GM23338 (cell line): ENCODE measurements around the gene SYTL1. TPM values are rescaled to one million over a fixed set of nuclear protein-coding genes. Genes with fewer than 3 reads are reported as not detected.

ENCODE experiments used
- ATAC-seq: fragments of 200-7000 bp; cut with Tn5 transposase; 3 replicates; pipeline ENCODE4 v1.9.1; 2020
- DNase-seq: peaks from one replicate; pipeline ENCODE4 v3.0.0-alpha.2; 2015; ENCODE audit warnings: low spot score
- H2AFZ ChIP-seq: fragments of 200-600 bp; sonication (generic); 2 replicates; pipeline ENCODE4 v1.8.0; 2016; ENCODE audit warnings: antibody characterized with exemption, mild to moderate bottlenecking, moderate library complexity
- H3F3A ChIP-seq: fragments of 200-600 bp; sonication (generic); replicated peaks from 2 replicates; pipeline ENCODE4 v1.8.0; 2017; ENCODE audit warnings: antibody characterized with exemption, mixed run types, low read depth
- H3K27ac ChIP-seq: fragments of 200-600 bp; sonication (generic); 2 replicates; pipeline ENCODE4 v1.6.1; 2016; ENCODE audit warnings: low read depth
- H3K27me3 ChIP-seq: fragments of 200-600 bp; sonication (generic); 2 replicates; pipeline ENCODE4 v1.8.0; 2016; ENCODE audit warnings: mild to moderate bottlenecking, mixed run types, moderate library complexity; ENCODE audit not compliant: insufficient read depth
- H3K36me3 ChIP-seq: fragments of 200-600 bp; sonication (generic); 2 replicates; pipeline ENCODE4 v1.8.0; 2016; ENCODE audit warnings: mild to moderate bottlenecking; ENCODE audit not compliant: insufficient read depth
- H3K4me1 ChIP-seq: fragments of 200-600 bp; sonication (generic); 2 replicates; pipeline ENCODE4 v1.8.0; 2016; ENCODE audit warnings: mild to moderate bottlenecking, moderate library complexity; ENCODE audit not compliant: insufficient read depth
- H3K4me2 ChIP-seq: fragments of 200-600 bp; sonication (generic); 2 replicates; pipeline ENCODE4 v1.7.1; 2017; ENCODE audit warnings: mixed run types
- H3K4me3 ChIP-seq: fragments of 200-600 bp; sonication (generic); 2 replicates; pipeline ENCODE4 v1.6.1; 2016; ENCODE audit warnings: mixed run types
- H3K79me2 ChIP-seq: fragments of 200-600 bp; sonication (generic); replicated peaks from 2 replicates; pipeline ENCODE4 v1.8.0; 2017; ENCODE audit warnings: mild to moderate bottlenecking; ENCODE audit not compliant: insufficient read depth
- H3K9me2 ChIP-seq: fragments of 200-600 bp; sonication (generic); 2 replicates; pipeline ENCODE4 v1.8.0; 2017; ENCODE audit not compliant: insufficient read depth
- H4K20me1 ChIP-seq: fragments of 200-600 bp; sonication (generic); replicated peaks from 2 replicates; pipeline ENCODE4 v1.8.0; 2017; ENCODE audit warnings: mild to moderate bottlenecking; ENCODE audit not compliant: insufficient read depth
- H3K27ac Mint-ChIP-seq: 2 replicates; pipeline ENCODE4 v1.8.0; 2020; ENCODE audit warnings: inconsistent platforms, mild to moderate bottlenecking, moderate library complexity, mixed read lengths
- H3K27me3 Mint-ChIP-seq: 3 replicates; pipeline ENCODE4 v1.8.0; 2022; ENCODE audit warnings: low read depth, mild to moderate bottlenecking, moderate library complexity, mixed read lengths, inconsistent platforms; ENCODE audit not compliant: insufficient read depth, poor library complexity
- H3K36me3 Mint-ChIP-seq: 3 replicates; pipeline ENCODE4 v1.8.0; 2021; ENCODE audit warnings: low read depth, mild to moderate bottlenecking, inconsistent platforms, moderate library complexity, mixed read lengths
- H3K4me1 Mint-ChIP-seq: 3 replicates; pipeline ENCODE4 v1.8.0; 2020; ENCODE audit warnings: mild to moderate bottlenecking, inconsistent platforms, mixed read lengths
- H3K4me3 Mint-ChIP-seq: 3 replicates; pipeline ENCODE4 v1.8.0; 2021; ENCODE audit warnings: moderate library complexity, mild to moderate bottlenecking, inconsistent platforms, mixed read lengths
- H3K9me3 Mint-ChIP-seq: 3 replicates; pipeline ENCODE4 v1.8.0; 2020; ENCODE audit warnings: moderate library complexity, mild to moderate bottlenecking, inconsistent platforms, mixed read lengths
- CREB1 ChIP-seq: fragments of 250-450 bp; sonication (Bioruptor Pico); IDR thresholded peaks from 2 replicates; pipeline ENCODE4 v1.5.0; 2020; ENCODE audit warnings: low read depth, mild to moderate bottlenecking, moderate library complexity
- JUNB ChIP-seq: IDR thresholded peaks from one replicate; pipeline ENCODE4 v1.6.1; 2016; ENCODE audit warnings: antibody characterized with exemption; ENCODE audit not compliant: unreplicated experiment
- POLR2AphosphoS5 ChIP-seq: IDR thresholded peaks from 2 replicates; pipeline ENCODE4 v1.6.1; 2016; ENCODE audit warnings: antibody characterized with exemption, low read depth
- STAT1 ChIP-seq: IDR thresholded peaks from one replicate; pipeline ENCODE4 v1.6.1; 2016; ENCODE audit warnings: antibody characterized with exemption; ENCODE audit not compliant: unreplicated experiment
- ZNF114 ChIP-seq: fragments of 250-450 bp; sonication (Bioruptor Pico); IDR thresholded peaks from 2 replicates; pipeline ENCODE4 v1.5.0; 2020; ENCODE audit warnings: mild to moderate bottlenecking, moderate library complexity
- ZNF331 ChIP-seq: fragments of 250-450 bp; sonication (Bioruptor Pico); IDR thresholded peaks from 2 replicates; pipeline ENCODE4 v1.5.0; 2020; ENCODE audit warnings: low read depth, mild to moderate bottlenecking, moderate library complexity
- polyA plus RNA-seq: library from polyadenylated mRNA; unstranded; fragments of >200 nt; fragmentation: Nextera tagmentation; extraction: Ambion mirVana; gene quantifications from 2 replicates; pipeline ENCODE4 v1.2.1, GENCODE V29; 2016
- total RNA-seq: library from RNA; depleted of rRNA; stranded (reverse); fragments of >200 nt; shearing (Covaris generic); gene quantifications from 2 replicates; pipeline ENCODE4 v1.2.3, GENCODE V29; 2014
- TF ChIP-seq, protein P1 (sequence below): IDR thresholded peaks from one replicate; pipeline ENCODE4 v1.6.1; 2018; ENCODE audit warnings: antibody characterized with exemption; ENCODE audit not compliant: unreplicated experiment
- TF ChIP-seq, protein P2 (sequence below), 2 experiments: fragments of 200-600 bp in 1 of 2; sonication (generic) in 1 of 2; conservative IDR thresholded peaks; 2 replicates each; pipeline versions ENCODE4 v1.5.1 to v1.6.1; 2016 to 2017; ENCODE audit warnings: antibody characterized with exemption in 2 of 2, low read depth in 2 of 2, mild to moderate bottlenecking in 2 of 2, moderate library complexity in 1 of 2
- TF ChIP-seq, protein P3 (sequence below): fragments of 250-450 bp; sonication (Bioruptor Pico); IDR thresholded peaks from 2 replicates; pipeline ENCODE4 v1.5.0; 2020; ENCODE audit warnings: mild to moderate bottlenecking, moderate library complexity

Gene SYTL1
- total and polyA plus RNA-seq, 2 experiments from 2014 or later, result 4.9 to 12.3 TPM

DNA sequence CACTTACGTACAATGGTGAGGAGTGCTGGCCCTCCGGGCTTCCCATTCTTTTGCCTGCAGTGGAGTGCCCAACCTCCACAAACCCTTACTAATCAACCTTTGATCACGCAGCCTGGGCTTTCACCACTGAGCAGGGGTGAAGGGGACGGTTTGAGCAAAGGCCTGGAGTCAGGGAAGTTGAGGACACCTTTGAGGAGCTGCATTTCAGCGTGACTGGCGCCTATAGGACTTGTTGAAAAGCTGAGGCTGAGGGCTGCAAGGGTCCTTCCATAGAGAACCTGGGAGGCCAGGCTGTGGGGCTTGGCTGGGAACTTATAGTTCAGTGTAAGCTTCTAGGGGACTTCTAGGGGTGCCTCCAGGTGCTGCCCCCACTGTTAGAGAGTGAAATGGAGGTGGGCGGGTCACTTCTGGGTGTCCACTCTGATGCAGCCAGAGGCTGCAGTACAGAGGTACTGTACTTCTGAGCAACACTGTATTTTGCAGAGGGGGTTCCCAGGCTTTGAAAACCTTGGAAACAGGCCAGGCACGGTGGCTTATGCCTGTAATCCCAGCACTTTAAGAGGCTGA, 9.8 kb downstream of the SYTL1 start:
- Mint-ChIP-seq H3K36me3 (peaks cover 10% of the 10 kb centered on the region), H3K27me3 (peaks cover 20% of the 10 kb centered on the region), H3K9me3 (no peaks in the 10 kb centered on the region; the same call in 2 of the 3 replicates), H3K4me3 (peak overlapping the region; percentile 78), H3K4me1 (peaks cover 16% of the 10 kb centered on the region), H3K27ac (no peak overlapping the region)
- H3F3A ChIP-seq, result peaks cover 13% of the 10 kb centered on the region
- H3K4me2 ChIP-seq, result peak overlapping the region; percentile 91
- no peaks in the 10 kb centered on the region; the same call in 1 of the 2 replicates for H4K20me1 ChIP-seq
- peak overlapping the region; percentile 63 for H3K4me3 ChIP-seq
- peaks cover 7% of the 10 kb centered on the region for H3K79me2 ChIP-seq
- TF ChIP-seq STAT1 (no peak), POLR2AphosphoS5 (no peak), JUNB (no peak), ZNF114 (CRISPR knock-in tag) (no peak), ZNF331 (no peak), CREB1 (no peak)
- TF ChIP-seq, protein P1, sequence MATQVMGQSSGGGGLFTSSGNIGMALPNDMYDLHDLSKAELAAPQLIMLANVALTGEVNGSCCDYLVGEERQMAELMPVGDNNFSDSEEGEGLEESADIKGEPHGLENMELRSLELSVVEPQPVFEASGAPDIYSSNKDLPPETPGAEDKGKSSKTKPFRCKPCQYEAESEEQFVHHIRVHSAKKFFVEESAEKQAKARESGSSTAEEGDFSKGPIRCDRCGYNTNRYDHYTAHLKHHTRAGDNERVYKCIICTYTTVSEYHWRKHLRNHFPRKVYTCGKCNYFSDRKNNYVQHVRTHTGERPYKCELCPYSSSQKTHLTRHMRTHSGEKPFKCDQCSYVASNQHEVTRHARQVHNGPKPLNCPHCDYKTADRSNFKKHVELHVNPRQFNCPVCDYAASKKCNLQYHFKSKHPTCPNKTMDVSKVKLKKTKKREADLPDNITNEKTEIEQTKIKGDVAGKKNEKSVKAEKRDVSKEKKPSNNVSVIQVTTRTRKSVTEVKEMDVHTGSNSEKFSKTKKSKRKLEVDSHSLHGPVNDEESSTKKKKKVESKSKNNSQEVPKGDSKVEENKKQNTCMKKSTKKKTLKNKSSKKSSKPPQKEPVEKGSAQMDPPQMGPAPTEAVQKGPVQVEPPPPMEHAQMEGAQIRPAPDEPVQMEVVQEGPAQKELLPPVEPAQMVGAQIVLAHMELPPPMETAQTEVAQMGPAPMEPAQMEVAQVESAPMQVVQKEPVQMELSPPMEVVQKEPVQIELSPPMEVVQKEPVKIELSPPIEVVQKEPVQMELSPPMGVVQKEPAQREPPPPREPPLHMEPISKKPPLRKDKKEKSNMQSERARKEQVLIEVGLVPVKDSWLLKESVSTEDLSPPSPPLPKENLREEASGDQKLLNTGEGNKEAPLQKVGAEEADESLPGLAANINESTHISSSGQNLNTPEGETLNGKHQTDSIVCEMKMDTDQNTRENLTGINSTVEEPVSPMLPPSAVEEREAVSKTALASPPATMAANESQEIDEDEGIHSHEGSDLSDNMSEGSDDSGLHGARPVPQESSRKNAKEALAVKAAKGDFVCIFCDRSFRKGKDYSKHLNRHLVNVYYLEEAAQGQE, result no peak
- TF ChIP-seq, protein P2, sequence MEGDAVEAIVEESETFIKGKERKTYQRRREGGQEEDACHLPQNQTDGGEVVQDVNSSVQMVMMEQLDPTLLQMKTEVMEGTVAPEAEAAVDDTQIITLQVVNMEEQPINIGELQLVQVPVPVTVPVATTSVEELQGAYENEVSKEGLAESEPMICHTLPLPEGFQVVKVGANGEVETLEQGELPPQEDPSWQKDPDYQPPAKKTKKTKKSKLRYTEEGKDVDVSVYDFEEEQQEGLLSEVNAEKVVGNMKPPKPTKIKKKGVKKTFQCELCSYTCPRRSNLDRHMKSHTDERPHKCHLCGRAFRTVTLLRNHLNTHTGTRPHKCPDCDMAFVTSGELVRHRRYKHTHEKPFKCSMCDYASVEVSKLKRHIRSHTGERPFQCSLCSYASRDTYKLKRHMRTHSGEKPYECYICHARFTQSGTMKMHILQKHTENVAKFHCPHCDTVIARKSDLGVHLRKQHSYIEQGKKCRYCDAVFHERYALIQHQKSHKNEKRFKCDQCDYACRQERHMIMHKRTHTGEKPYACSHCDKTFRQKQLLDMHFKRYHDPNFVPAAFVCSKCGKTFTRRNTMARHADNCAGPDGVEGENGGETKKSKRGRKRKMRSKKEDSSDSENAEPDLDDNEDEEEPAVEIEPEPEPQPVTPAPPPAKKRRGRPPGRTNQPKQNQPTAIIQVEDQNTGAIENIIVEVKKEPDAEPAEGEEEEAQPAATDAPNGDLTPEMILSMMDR (conservative IDR thresholded peaks at IDR 0.05; ENCODE audit: low read depth in 2 of 2), result 0 out of 4 replicates have a peak, but pooled peaks of 1 of the 2 experiments have one; percentile 33
- 0 out of 2 replicates have a peak overlapping the region, but pooled peaks have one; percentile 53 for H3K27ac ChIP-seq
- peak overlapping the region; percentile 89 for H2AFZ ChIP-seq
- DNase-seq (no peak), ATAC-seq (peak; percentile 3; the same call in 2 of the 3 replicates)
- no peaks in the 10 kb centered on the region for H3K9me2 ChIP-seq
- H3K27me3 ChIP-seq, result peaks cover 8% of the 10 kb centered on the region; the same call in 1 of the 2 replicates
- peaks cover 10% of the 10 kb centered on the region; the same call in 1 of the 2 replicates for H3K4me1 ChIP-seq
- no peaks in the 10 kb centered on the region for H3K36me3 ChIP-seq

DNA sequence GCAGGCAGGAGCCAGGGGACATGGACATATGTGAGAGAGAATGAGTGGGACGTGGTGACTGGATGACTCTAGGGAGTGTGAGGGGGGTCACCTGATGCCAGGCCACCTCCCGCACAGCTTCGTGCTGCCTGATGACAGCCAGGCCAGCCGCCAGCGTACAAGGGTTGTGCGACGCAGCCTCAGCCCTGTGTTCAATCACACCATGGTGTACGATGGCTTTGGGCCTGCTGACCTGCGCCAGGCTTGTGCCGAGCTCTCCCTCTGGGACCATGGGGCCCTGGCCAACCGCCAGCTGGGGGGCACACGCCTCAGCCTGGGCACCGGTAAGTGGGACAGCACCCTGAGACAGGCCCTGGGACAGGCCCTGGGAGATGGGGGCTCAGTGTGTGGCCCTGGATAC, 11.3 kb downstream of the SYTL1 start:
- H3K4me2 ChIP-seq, result no peak overlapping the region
- peaks cover 13% of the 10 kb centered on the region for H3F3A ChIP-seq
- no peak overlapping the region for H3K4me3 Mint-ChIP-seq
- H2AFZ ChIP-seq, result no peak overlapping the region
- no peaks in the 10 kb centered on the region; the same call in 2 of the 3 replicates for H3K9me3 Mint-ChIP-seq
- peaks cover 26% of the 10 kb centered on the region for H3K27me3 Mint-ChIP-seq
- no peak overlapping the region for H3K4me3 ChIP-seq
- H3K36me3 Mint-ChIP-seq, result peaks cover 5% of the 10 kb centered on the region; the same call in 1 of the 3 replicates
- no peaks in the 10 kb centered on the region; the same call in 1 of the 2 replicates for H4K20me1 ChIP-seq
- peaks cover 17% of the 10 kb centered on the region; the same call in 1 of the 2 replicates for H3K4me1 ChIP-seq
- peaks cover 13% of the 10 kb centered on the region for H3K27me3 ChIP-seq
- no peak overlapping the region for H3K27ac Mint-ChIP-seq
- H3K36me3 ChIP-seq, result no peaks in the 10 kb centered on the region
- DNase-seq, result no peak
- H3K79me2 ChIP-seq, result peaks cover 4% of the 10 kb centered on the region
- peaks cover 22% of the 10 kb centered on the region; the same call in 2 of the 3 replicates for H3K4me1 Mint-ChIP-seq
- ATAC-seq, result no peak
- no peaks in the 10 kb centered on the region for H3K9me2 ChIP-seq
- H3K27ac ChIP-seq, result no peak overlapping the region
- TF ChIP-seq, protein P3, sequence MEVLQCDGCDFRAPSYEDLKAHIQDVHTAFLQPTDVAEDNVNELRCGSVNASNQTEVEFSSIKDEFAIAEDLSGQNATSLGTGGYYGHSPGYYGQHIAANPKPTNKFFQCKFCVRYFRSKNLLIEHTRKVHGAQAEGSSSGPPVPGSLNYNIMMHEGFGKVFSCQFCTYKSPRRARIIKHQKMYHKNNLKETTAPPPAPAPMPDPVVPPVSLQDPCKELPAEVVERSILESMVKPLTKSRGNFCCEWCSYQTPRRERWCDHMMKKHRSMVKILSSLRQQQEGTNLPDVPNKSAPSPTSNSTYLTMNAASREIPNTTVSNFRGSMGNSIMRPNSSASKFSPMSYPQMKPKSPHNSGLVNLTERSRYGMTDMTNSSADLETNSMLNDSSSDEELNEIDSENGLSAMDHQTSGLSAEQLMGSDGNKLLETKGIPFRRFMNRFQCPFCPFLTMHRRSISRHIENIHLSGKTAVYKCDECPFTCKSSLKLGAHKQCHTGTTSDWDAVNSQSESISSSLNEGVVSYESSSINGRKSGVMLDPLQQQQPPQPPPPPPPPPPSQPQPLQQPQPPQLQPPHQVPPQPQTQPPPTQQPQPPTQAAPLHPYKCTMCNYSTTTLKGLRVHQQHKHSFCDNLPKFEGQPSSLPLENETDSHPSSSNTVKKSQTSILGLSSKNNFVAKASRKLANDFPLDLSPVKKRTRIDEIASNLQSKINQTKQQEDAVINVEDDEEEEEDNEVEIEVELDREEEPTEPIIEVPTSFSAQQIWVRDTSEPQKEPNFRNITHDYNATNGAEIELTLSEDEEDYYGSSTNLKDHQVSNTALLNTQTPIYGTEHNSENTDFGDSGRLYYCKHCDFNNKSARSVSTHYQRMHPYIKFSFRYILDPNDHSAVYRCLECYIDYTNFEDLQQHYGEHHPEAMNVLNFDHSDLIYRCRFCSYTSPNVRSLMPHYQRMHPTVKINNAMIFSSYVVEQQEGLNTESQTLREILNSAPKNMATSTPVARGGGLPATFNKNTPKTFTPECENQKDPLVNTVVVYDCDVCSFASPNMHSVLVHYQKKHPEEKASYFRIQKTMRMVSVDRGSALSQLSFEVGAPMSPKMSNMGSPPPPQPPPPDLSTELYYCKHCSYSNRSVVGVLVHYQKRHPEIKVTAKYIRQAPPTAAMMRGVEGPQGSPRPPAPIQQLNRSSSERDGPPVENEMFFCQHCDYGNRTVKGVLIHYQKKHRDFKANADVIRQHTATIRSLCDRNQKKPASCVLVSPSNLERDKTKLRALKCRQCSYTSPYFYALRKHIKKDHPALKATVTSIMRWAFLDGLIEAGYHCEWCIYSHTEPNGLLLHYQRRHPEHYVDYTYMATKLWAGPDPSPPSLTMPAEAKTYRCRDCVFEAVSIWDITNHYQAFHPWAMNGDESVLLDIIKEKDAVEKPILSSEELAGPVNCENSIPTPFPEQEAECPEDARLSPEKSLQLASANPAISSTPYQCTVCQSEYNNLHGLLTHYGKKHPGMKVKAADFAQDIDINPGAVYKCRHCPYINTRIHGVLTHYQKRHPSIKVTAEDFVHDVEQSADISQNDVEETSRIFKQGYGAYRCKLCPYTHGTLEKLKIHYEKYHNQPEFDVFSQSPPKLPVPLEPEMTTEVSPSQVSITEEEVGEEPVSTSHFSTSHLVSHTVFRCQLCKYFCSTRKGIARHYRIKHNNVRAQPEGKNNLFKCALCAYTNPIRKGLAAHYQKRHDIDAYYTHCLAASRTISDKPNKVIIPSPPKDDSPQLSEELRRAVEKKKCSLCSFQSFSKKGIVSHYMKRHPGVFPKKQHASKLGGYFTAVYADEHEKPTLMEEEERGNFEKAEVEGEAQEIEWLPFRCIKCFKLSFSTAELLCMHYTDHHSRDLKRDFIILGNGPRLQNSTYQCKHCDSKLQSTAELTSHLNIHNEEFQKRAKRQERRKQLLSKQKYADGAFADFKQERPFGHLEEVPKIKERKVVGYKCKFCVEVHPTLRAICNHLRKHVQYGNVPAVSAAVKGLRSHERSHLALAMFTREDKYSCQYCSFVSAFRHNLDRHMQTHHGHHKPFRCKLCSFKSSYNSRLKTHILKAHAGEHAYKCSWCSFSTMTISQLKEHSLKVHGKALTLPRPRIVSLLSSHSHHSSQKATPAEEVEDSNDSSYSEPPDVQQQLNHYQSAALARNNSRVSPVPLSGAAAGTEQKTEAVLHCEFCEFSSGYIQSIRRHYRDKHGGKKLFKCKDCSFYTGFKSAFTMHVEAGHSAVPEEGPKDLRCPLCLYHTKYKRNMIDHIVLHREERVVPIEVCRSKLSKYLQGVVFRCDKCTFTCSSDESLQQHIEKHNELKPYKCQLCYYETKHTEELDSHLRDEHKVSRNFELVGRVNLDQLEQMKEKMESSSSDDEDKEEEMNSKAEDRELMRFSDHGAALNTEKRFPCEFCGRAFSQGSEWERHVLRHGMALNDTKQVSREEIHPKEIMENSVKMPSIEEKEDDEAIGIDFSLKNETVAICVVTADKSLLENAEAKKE (CRISPR knock-in tag), result no peak
- TF ChIP-seq CREB1, result no peak
- no peak for TF ChIP-seq ZNF114 (CRISPR knock-in tag)
- no peak for TF ChIP-seq STAT1
- no peak for TF ChIP-seq JUNB
